Neural cell (in vitro differentiated cells): ENCODE measurements around the gene DACT2.

ENCODE experiments used
- CTCF ChIP-seq: fragments of 450-650 bp; IDR thresholded peaks from 2 replicates; pipeline ENCODE4 v1.5.1; 2014; ENCODE audit warnings: antibody characterized with exemption, mild to moderate bottlenecking, moderate library complexity; ENCODE audit not compliant: poor library complexity, severe bottlenecking
- MXI1 ChIP-seq: fragments of 450-650 bp; conservative IDR thresholded peaks from 2 replicates; pipeline ENCODE4 v1.6.1; 2014; ENCODE audit warnings: antibody characterized with exemption, mild to moderate bottlenecking; ENCODE audit not compliant: poor library complexity, severe bottlenecking

- TF ChIP-seq CTCF (no peak), MXI1 (no peak)
Observed at GRCh38 chr6:168278904-168279303, 40.7 kb downstream of the DACT2 start.
